ENCODE results near the gene TOMM40.

GRCh38 chr19:44903602-44904425, 12.8 kb downstream of the TOMM40 start:
- peak; percentile 99 for TF ChIP-seq CTCF (IDR thresholded peaks at IDR 0.05)
- no peak for TF ChIP-seq ZFX (IDR thresholded peaks at IDR 0.05; ENCODE audit: borderline replicate concordance)

Measured in 22Rv1 (cell line).